A549 (cell line): ENCODE results near the gene AAK1. TPM values are rescaled to one million over a fixed set of nuclear protein-coding genes. Genes with fewer than 3 reads are reported as not detected.

ENCODE experiments used
- ATAC-seq, 2 experiments: fragments of 200-7000 bp in 1 of 2; fragments of >200 bp in 1 of 2; cut with Nextera tagmentation in 1 of 2; cut with Tn5 transposase in 1 of 2; 3 replicates each; pipeline versions ENCODE4 v1.8.0 to v1.9.1; 2018 to 2020; ENCODE audit warnings: mild to moderate bottlenecking in 1 of 2, moderate library complexity in 1 of 2
- CTCF ChIA-PET: fragments of 300-600 bp; sonication (Branson Sonifier 250); formaldehyde crosslinking; extraction: SDS; loops from one replicate; lab custom pipeline; 2021; ENCODE audit warnings: antibody characterized with exemption, inconsistent platforms; lab: Yijun Ruan, JAX
- POLR2A ChIA-PET: fragments of 350-600 bp; formaldehyde crosslinking; extraction: SDS; loops from one replicate; lab custom pipeline; 2021; ENCODE audit warnings: antibody characterized with exemption, inconsistent platforms; lab: Yijun Ruan, JAX
- DNase-seq, 2 experiments: peaks; one replicate each; pipeline versions ENCODE4 v3.0.0 to v3.0.0-alpha.2; 2011 to 2016; ENCODE audit warnings: low read depth in 1 of 2, low spot score in 1 of 2
- FAIRE-seq: peaks from 2 replicates; lab custom pipeline; 2011; peaks lifted over from hg19 to GRCh38; lab: Jason Lieb, UNC
- H3K27ac ChIP-seq, 2 experiments: fragments of >200 bp; sonication (Bioruptor Twin); formaldehyde crosslinking; 3 replicates each; pipeline ENCODE4 v1.5.1; 2016 to 2017
- H3K4me1 ChIP-seq: fragments of >200 bp; sonication (Bioruptor Twin); formaldehyde crosslinking; 3 replicates; pipeline ENCODE4 v1.6.1; 2016
- H3K4me2 ChIP-seq: fragments of >200 bp; sonication (Bioruptor Twin); formaldehyde crosslinking; 3 replicates; pipeline ENCODE4 v1.6.1; 2016
- H3K4me3 ChIP-seq: fragments of >200 bp; sonication (Bioruptor Twin); formaldehyde crosslinking; 3 replicates; pipeline ENCODE4 v1.5.1; 2016
- H3K9me3 ChIP-seq: fragments of >200 bp; sonication (Bioruptor Twin); formaldehyde crosslinking; 3 replicates; pipeline ENCODE4 v1.6.1; 2016
- CEBPB ChIP-seq, 2 experiments: fragments of >200 bp in 1 of 2; sonication (Bioruptor Twin) in 1 of 2; formaldehyde crosslinking in 1 of 2; IDR thresholded peaks; 2 replicates each; pipeline ENCODE4 v1.6.1; 2012 to 2016
- CHD2 ChIP-seq: fragments of 150-350 bp; IDR thresholded peaks from 2 replicates; pipeline ENCODE4 v1.6.1; 2014; ENCODE audit warnings: low read length; ENCODE audit not compliant: partially characterized antibody
- EP300 ChIP-seq, 2 experiments: fragments of >200 bp; sonication (Bioruptor Twin); formaldehyde crosslinking; IDR thresholded peaks; 2 replicates in 1 of 2; 3 replicates in 1 of 2; pipeline ENCODE4 v1.6.1; 2016 to 2017
- HOXA7 ChIP-seq: fragments of 250-450 bp; sonication (Bioruptor Pico); IDR thresholded peaks from 2 replicates; pipeline ENCODE4 v1.5.0; 2020; ENCODE audit warnings: mild to moderate bottlenecking, moderate library complexity
- JUN ChIP-seq, 2 experiments: fragments of >200 bp; sonication (Bioruptor Twin); formaldehyde crosslinking; IDR thresholded peaks; 2 replicates in 1 of 2; 3 replicates in 1 of 2; pipeline ENCODE4 v1.6.1; 2016 to 2017
- KDM5A ChIP-seq: fragments of 200-600 bp; sonication (generic); IDR thresholded peaks from 2 replicates; pipeline ENCODE4 v1.6.1; 2016; ENCODE audit warnings: antibody characterized with exemption, mild to moderate bottlenecking
- MAFK ChIP-seq: fragments of 450-650 bp; IDR thresholded peaks from 2 replicates; pipeline ENCODE4 v1.6.1; 2014; ENCODE audit not compliant: partially characterized antibody
- MYC ChIP-seq: IDR thresholded peaks from 2 replicates; pipeline ENCODE4 v1.6.1; 2012; ENCODE audit warnings: mild to moderate bottlenecking, inconsistent platforms, low read length, improper control_type of control experiment, borderline replicate concordance
- NFE2L2 ChIP-seq: fragments of 150-350 bp; conservative IDR thresholded peaks from 2 replicates; pipeline ENCODE4 v1.6.1; 2014; ENCODE audit warnings: low read length
- POLR2A ChIP-seq: IDR thresholded peaks from 2 replicates; pipeline ENCODE4 v1.6.1; 2012; ENCODE audit warnings: mild to moderate bottlenecking, low read length
- POLR2AphosphoS2 ChIP-seq: conservative IDR thresholded peaks from 2 replicates; pipeline ENCODE4 v1.6.1; 2012; ENCODE audit warnings: low read length, improper control_type of control experiment, inconsistent platforms
- RCOR1 ChIP-seq: fragments of 150-350 bp; IDR thresholded peaks from 2 replicates; pipeline ENCODE4 v1.6.1; 2014; ENCODE audit warnings: antibody characterized with exemption, low read length, low read depth
- RNF2 ChIP-seq: fragments of 200-600 bp; sonication (generic); IDR thresholded peaks from 2 replicates; pipeline ENCODE4 v1.6.1; 2016; ENCODE audit warnings: low read depth, mild to moderate bottlenecking, antibody characterized with exemption, moderate library complexity, borderline replicate concordance
- SMC3 ChIP-seq: fragments of >200 bp; sonication (Bioruptor Twin); formaldehyde crosslinking; IDR thresholded peaks from 3 replicates; pipeline ENCODE4 v1.6.1; 2018; ENCODE audit warnings: inconsistent platforms
- ZC3H11A ChIP-seq: fragments of 450-650 bp; IDR thresholded peaks from 2 replicates; pipeline ENCODE4 v1.6.1; 2014; ENCODE audit warnings: antibody characterized with exemption, mild to moderate bottlenecking
- ZNF302 ChIP-seq: fragments of 250-450 bp; sonication (Bioruptor Pico); IDR thresholded peaks from 2 replicates; pipeline ENCODE4 v1.9.0; 2021; ENCODE audit warnings: inconsistent platforms, mild to moderate bottlenecking, moderate library complexity
- ZSCAN20 ChIP-seq: fragments of 250-450 bp; sonication (Bioruptor Pico); IDR thresholded peaks from 2 replicates; pipeline ENCODE4 v1.8.0; 2022; ENCODE audit warnings: mild to moderate bottlenecking, moderate library complexity
- WGBS: methylation state at CpG from one replicate; pipeline ENCODE4 v1.1.6; 2017; ENCODE audit errors: missing lambda C conversion rate; 5-methylcytosine and 5-hydroxymethylcytosine counted together
- polyA plus RNA-seq, 4 experiments: library from polyadenylated mRNA; depleted of rRNA in 3 of 4; stranded (reverse); fragments of >200 nt; fragmentation: RNase III in 1 of 4; extraction: RNeasy Plus Mini Kit Qiagen cat#74134 plus additional on column Dnase treatment in 1 of 4; gene quantifications; 2 replicates in 3 of 4; 3 replicates in 1 of 4; pipeline ENCODE4 v1.2.3, GENCODE V29; 2011 to 2017
- TF ChIP-seq, protein P1 (sequence below): fragments of 250-450 bp; sonication (Bioruptor Pico); IDR thresholded peaks from 2 replicates; pipeline ENCODE4 v1.5.0; 2020; ENCODE audit warnings: low read depth, mild to moderate bottlenecking, moderate library complexity
- TF ChIP-seq, protein P2 (sequence below): fragments of 200-600 bp; sonication (generic); IDR thresholded peaks from 2 replicates; pipeline ENCODE4 v1.6.1; 2016; ENCODE audit warnings: antibody characterized with exemption, mild to moderate bottlenecking, moderate library complexity
- TF ChIP-seq, protein P3 (sequence below): fragments of >200 bp; sonication (Bioruptor Twin); formaldehyde crosslinking; IDR thresholded peaks from 3 replicates; pipeline ENCODE4 v1.5.1; 2016
- TF ChIP-seq, protein P4 (sequence below): IDR thresholded peaks from 2 replicates; pipeline ENCODE4 v1.6.1; 2012; ENCODE audit warnings: low read depth, borderline replicate concordance
- TF ChIP-seq, protein P5 (sequence below): IDR thresholded peaks from 2 replicates; pipeline ENCODE4 v1.6.1; 2012

The AAK1 gene
- polyA plus RNA-seq, 2 of the 4 experiments (the other 2 are of a cell fraction): 15.9 to 25.7 TPM

DNA sequence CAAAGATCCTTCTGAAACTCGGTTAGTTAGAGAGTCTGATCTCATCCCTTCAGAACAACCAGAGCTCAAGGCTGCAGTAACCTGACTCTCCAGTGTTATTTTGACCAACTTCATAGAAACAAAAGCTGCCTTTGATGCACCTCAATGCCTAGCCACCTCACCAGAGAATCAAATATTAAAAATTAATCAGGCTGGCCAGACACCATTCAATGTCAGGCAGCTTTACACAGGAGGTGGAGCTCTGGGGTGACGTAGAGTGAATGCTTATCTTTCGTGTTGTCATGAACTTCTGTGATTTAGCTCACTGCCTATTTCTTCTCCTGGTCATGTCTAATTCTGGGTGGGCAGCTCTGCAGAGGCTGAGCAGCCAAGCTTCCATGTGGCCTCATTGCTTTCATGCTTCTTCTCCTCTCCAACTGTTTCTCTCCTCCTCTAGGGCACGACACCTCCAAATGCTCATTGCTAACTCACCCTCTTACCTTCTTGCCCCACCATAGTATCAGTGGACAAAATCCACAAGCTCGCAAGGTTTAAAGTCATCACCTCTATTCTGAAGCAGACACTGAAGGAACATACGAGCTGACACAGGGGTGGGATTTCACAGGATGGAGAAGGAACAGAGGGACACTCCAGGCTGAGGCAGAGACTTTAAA lies 39.4 kb downstream of the AAK1 start:
- DNase-seq (no peak), ATAC-seq (no peak), FAIRE-seq (no peak)
- CTCF ChIA-PET: interaction anchor here (0.7 to 1.4 kb wide), 4 partner anchors 15 to 120 kb away, joined by 3 to 5 read pairs (median 4); no protein-coding TSS in a partner anchor
- no peak for TF ChIP-seq SMC3
- TF ChIP-seq JUN (IDR thresholded peaks at IDR 0.05): no peak
- TF ChIP-seq, protein P1, sequence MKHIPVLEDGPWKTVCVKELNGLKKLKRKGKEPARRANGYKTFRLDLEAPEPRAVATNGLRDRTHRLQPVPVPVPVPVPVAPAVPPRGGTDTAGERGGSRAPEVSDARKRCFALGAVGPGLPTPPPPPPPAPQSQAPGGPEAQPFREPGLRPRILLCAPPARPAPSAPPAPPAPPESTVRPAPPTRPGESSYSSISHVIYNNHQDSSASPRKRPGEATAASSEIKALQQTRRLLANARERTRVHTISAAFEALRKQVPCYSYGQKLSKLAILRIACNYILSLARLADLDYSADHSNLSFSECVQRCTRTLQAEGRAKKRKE (CRISPR knock-in tag): no peak
- TF ChIP-seq ZSCAN20 (CRISPR knock-in tag): no peak
- TF ChIP-seq HOXA7 (CRISPR knock-in tag): no peak
- Histone ChIP-seq H3K4me2 (no peak overlapping the region), H3K9me3 (0 out of 3 replicates have a peak, but pooled peaks cover 3% of the 10 kb centered on the region), H3K4me3 (no peak overlapping the region), H3K27ac (no peak overlapping the region), H3K4me1 (peaks cover 21% of the 10 kb centered on the region)
- WGBS: 85% methylated on average over 6 of the region's 6 CpGs
- POLR2A ChIA-PET: interaction anchor here (0.5 to 0.9 kb wide), 2 partner anchors 29 to 40 kb away, joined by 3 read pairs; partner anchors contain the start of gene AAK1

DNA sequence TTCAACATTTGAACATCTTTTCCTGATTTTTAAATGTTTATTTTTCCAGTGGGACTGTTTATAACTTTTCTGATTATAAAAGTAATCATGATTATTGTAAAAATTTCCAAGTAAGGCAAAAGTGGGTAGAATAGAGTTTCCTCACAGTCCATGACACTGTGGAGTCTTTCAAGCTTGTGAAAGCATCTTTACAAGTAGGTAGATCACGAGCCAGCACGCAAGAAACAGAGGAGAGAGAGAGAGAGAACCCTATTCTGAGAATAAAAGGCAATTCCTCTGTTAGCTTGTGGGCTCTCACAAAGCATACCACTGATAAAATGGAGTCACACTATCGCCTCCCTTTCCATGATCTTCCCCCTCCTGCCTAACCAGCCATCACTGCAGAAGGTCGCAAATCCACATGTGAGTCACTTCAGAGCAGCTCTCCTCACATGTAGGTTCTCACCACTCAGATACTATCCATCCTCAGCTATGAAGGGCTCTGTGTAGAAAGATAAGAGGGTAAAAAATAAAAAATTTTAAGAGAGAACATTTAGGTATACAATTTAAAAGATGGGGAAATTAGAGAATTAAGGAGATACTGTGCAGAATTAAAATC lies 40.3 kb downstream of the AAK1 start:
- no peak for DNase-seq
- Histone ChIP-seq H3K4me3 (no peak overlapping the region), H3K27ac (no peak overlapping the region), H3K4me2 (no peak overlapping the region), H3K4me1 (peaks cover 24% of the 10 kb centered on the region)
- FAIRE-seq: no peak
- no peak for ATAC-seq
- CTCF ChIA-PET: interaction anchor here (1.0 to 1.4 kb wide), 3 partner anchors 18 to 121 kb away, joined by 3 to 5 read pairs (median 3); no protein-coding TSS in a partner anchor
- WGBS: 93% methylated on average over 4 of the region's 4 CpGs
- TF ChIP-seq MAFK (no peak), ZSCAN20 (CRISPR knock-in tag) (no peak), CHD2 (no peak), MYC (no peak), POLR2A (no peak), HOXA7 (CRISPR knock-in tag) (no peak), NFE2L2 (no peak), CEBPB (IDR thresholded peaks at IDR 0.05) (no peak), EP300 (IDR thresholded peaks at IDR 0.05) (no peak), POLR2AphosphoS2 (no peak), ZNF302 (CRISPR knock-in tag) (no peak), ZC3H11A (no peak), RNF2 (no peak), RCOR1 (no peak), KDM5A (no peak)
- TF ChIP-seq, protein P2, sequence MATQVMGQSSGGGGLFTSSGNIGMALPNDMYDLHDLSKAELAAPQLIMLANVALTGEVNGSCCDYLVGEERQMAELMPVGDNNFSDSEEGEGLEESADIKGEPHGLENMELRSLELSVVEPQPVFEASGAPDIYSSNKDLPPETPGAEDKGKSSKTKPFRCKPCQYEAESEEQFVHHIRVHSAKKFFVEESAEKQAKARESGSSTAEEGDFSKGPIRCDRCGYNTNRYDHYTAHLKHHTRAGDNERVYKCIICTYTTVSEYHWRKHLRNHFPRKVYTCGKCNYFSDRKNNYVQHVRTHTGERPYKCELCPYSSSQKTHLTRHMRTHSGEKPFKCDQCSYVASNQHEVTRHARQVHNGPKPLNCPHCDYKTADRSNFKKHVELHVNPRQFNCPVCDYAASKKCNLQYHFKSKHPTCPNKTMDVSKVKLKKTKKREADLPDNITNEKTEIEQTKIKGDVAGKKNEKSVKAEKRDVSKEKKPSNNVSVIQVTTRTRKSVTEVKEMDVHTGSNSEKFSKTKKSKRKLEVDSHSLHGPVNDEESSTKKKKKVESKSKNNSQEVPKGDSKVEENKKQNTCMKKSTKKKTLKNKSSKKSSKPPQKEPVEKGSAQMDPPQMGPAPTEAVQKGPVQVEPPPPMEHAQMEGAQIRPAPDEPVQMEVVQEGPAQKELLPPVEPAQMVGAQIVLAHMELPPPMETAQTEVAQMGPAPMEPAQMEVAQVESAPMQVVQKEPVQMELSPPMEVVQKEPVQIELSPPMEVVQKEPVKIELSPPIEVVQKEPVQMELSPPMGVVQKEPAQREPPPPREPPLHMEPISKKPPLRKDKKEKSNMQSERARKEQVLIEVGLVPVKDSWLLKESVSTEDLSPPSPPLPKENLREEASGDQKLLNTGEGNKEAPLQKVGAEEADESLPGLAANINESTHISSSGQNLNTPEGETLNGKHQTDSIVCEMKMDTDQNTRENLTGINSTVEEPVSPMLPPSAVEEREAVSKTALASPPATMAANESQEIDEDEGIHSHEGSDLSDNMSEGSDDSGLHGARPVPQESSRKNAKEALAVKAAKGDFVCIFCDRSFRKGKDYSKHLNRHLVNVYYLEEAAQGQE: no peak
- TF ChIP-seq, protein P3, sequence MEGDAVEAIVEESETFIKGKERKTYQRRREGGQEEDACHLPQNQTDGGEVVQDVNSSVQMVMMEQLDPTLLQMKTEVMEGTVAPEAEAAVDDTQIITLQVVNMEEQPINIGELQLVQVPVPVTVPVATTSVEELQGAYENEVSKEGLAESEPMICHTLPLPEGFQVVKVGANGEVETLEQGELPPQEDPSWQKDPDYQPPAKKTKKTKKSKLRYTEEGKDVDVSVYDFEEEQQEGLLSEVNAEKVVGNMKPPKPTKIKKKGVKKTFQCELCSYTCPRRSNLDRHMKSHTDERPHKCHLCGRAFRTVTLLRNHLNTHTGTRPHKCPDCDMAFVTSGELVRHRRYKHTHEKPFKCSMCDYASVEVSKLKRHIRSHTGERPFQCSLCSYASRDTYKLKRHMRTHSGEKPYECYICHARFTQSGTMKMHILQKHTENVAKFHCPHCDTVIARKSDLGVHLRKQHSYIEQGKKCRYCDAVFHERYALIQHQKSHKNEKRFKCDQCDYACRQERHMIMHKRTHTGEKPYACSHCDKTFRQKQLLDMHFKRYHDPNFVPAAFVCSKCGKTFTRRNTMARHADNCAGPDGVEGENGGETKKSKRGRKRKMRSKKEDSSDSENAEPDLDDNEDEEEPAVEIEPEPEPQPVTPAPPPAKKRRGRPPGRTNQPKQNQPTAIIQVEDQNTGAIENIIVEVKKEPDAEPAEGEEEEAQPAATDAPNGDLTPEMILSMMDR: no peak
- TF ChIP-seq, protein P4, sequence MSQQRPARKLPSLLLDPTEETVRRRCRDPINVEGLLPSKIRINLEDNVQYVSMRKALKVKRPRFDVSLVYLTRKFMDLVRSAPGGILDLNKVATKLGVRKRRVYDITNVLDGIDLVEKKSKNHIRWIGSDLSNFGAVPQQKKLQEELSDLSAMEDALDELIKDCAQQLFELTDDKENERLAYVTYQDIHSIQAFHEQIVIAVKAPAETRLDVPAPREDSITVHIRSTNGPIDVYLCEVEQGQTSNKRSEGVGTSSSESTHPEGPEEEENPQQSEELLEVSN: no peak
- TF ChIP-seq, protein P5, sequence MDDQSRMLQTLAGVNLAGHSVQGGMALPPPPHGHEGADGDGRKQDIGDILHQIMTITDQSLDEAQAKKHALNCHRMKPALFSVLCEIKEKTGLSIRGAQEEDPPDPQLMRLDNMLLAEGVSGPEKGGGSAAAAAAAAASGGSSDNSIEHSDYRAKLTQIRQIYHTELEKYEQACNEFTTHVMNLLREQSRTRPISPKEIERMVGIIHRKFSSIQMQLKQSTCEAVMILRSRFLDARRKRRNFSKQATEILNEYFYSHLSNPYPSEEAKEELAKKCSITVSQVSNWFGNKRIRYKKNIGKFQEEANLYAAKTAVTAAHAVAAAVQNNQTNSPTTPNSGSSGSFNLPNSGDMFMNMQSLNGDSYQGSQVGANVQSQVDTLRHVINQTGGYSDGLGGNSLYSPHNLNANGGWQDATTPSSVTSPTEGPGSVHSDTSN: no peak
- TF ChIP-seq, all 56 proteins: peak for 0
- POLR2A ChIA-PET: interaction anchor here (0.9 kb wide), 1 partner anchor 41 kb away, joined by 3 read pairs; the partner anchor contains the start of gene AAK1
- 0 out of 3 replicates have a peak, but pooled peaks cover 3% of the 10 kb centered on the region for H3K9me3 ChIP-seq
